Endothelial cell of umbilical vein (primary cell): ENCODE results near the gene TTLL11. TPM values are rescaled to one million over a fixed set of nuclear protein-coding genes. Genes with fewer than 3 reads are reported as not detected.

Source experiments
- BruUV-seq: library from RNA; stranded (reverse); fragments of 400-500 nt; replicated peaks from 2 replicates; lab custom pipeline; 2021; lab: Mats Ljungman, UMichigan
- CTCF ChIA-PET: fragments of 300-600, 350-600 bp; sonication (Branson Sonifier 250); formaldehyde crosslinking; loops from one replicate; lab custom pipeline; 2021; ENCODE audit warnings: antibody characterized with exemption, inconsistent platforms; lab: Charles Lee
- POLR2A ChIA-PET: fragments of 300-600, 350-600 bp; sonication (Branson Sonifier 250); formaldehyde crosslinking; loops from one replicate; lab custom pipeline; 2021; ENCODE audit warnings: antibody characterized with exemption, inconsistent platforms; lab: Charles Lee
- DNase-seq: peaks from one replicate; pipeline ENCODE4 v3.0.0-alpha.2; 2011; ENCODE audit warnings: low read depth, low spot score
- FAIRE-seq: peaks from 2 replicates; lab custom pipeline; 2011; peaks lifted over from hg19 to GRCh38; lab: Jason Lieb, UNC
- H2AFZ ChIP-seq: 2 replicates; pipeline ENCODE4 v1.6.0; 2012; ENCODE audit warnings: low read depth, low read length, control low read depth, inconsistent platforms
- H3K27ac ChIP-seq: 2 replicates; pipeline ENCODE4 v1.5.1; 2011; ENCODE audit warnings: low read depth, mild to moderate bottlenecking, control low read depth, low read length, moderate library complexity; ENCODE audit not compliant: insufficient read depth
- H3K27me3 ChIP-seq, 2 experiments: 2 replicates each; pipeline versions ENCODE4 v1.6.0 to v1.6.1; 2011; ENCODE audit warnings: low read length in 2 of 2, mixed read lengths in 1 of 2; ENCODE audit not compliant: control insufficient read depth in 2 of 2, insufficient read depth in 2 of 2
- H3K36me3 ChIP-seq, 2 experiments: 2 replicates in 1 of 2; 3 replicates in 1 of 2; pipeline ENCODE4 v1.5.1; 2011; ENCODE audit warnings: low read length in 2 of 2, mild to moderate bottlenecking in 1 of 2, moderate library complexity in 1 of 2; ENCODE audit not compliant: control insufficient read depth in 2 of 2, insufficient read depth in 2 of 2; ENCODE audit errors: extremely low read depth in 1 of 2
- H3K4me1 ChIP-seq: 3 replicates; pipeline ENCODE4 v1.5.1; 2011; ENCODE audit warnings: mild to moderate bottlenecking, low read length; ENCODE audit not compliant: control insufficient read depth, insufficient read depth; ENCODE audit errors: extremely low read depth
- H3K4me2 ChIP-seq: 2 replicates; pipeline ENCODE4 v1.6.1; 2011; ENCODE audit warnings: low read length, control low read depth, mixed read lengths; ENCODE audit not compliant: insufficient read depth
- H3K4me3 ChIP-seq, 3 experiments: fragments of 200-600 bp in 1 of 3; sonication (generic), shearing (Covaris generic) in 1 of 3; replicated peaks in 1 of 3; 2 replicates each; pipeline ENCODE4 v1.5.1; 2011 to 2016; ENCODE audit warnings: control low read depth in 3 of 3, low read length in 3 of 3, mild to moderate bottlenecking in 2 of 3, inconsistent platforms in 1 of 3, low read depth in 1 of 3, moderate library complexity in 1 of 3; ENCODE audit not compliant: insufficient read depth in 1 of 3
- H3K79me2 ChIP-seq: 2 replicates; pipeline ENCODE4 v1.6.0; 2012; ENCODE audit warnings: low read length, inconsistent platforms; ENCODE audit not compliant: control insufficient read depth, insufficient read depth
- H3K9ac ChIP-seq: replicated peaks from 2 replicates; pipeline ENCODE3; 2011; ENCODE audit warnings: low read length, control low read depth; ENCODE audit not compliant: insufficient read depth; ENCODE audit errors: extremely low read depth
- H3K9me1 ChIP-seq: replicated peaks from 3 replicates; pipeline ENCODE4 v1.6.0; 2011; ENCODE audit warnings: mild to moderate bottlenecking, low read length; ENCODE audit not compliant: control insufficient read depth, insufficient read depth; ENCODE audit errors: extremely low read depth
- H3K9me3 ChIP-seq: replicated peaks from 2 replicates; pipeline ENCODE4 v1.5.1; 2012; ENCODE audit warnings: low read length, inconsistent platforms; ENCODE audit not compliant: control insufficient read depth, insufficient read depth
- H4K20me1 ChIP-seq: replicated peaks from 2 replicates; pipeline ENCODE3; 2011; ENCODE audit warnings: mild to moderate bottlenecking, low read length; ENCODE audit not compliant: control insufficient read depth, insufficient read depth; ENCODE audit errors: extremely low read depth
- FOS ChIP-seq: IDR thresholded peaks from 2 replicates; pipeline ENCODE4 v1.6.1; 2011; ENCODE audit warnings: mild to moderate bottlenecking, low read length, moderate library complexity, borderline replicate concordance; ENCODE audit not compliant: insufficient read depth
- JUN ChIP-seq: IDR thresholded peaks from 2 replicates; pipeline ENCODE4 v1.6.1; 2011; ENCODE audit warnings: borderline replicate concordance, low read depth; ENCODE audit not compliant: insufficient read length, insufficient read depth
- MYC ChIP-seq: IDR thresholded peaks from one replicate; pipeline ENCODE4 v1.6.1; 2011; ENCODE audit warnings: mild to moderate bottlenecking, low read depth, low read length
- POLR2AphosphoS5 ChIP-seq: IDR thresholded peaks from 2 replicates; pipeline ENCODE4 v1.6.1; 2012; ENCODE audit warnings: low read depth, mild to moderate bottlenecking, control low read depth, low read length, moderate library complexity; ENCODE audit not compliant: insufficient read depth
- dilution Hi-C: fragments of 300-500 bp; cut with MboI; formaldehyde crosslinking; loops from one replicate; pipeline ENCODE4 v1.15.0; 2019; ENCODE audit warnings: low sequenced_read_pairs; ENCODE audit not compliant: extremely low pct_ligation_motif_present
- intact Hi-C: fragments of 100-400 bp; cut with micrococcal nuclease; formaldehyde crosslinking; loops from one replicate; pipeline ENCODE4 v1.10.0; 2022
- polyA plus RNA-seq, 4 experiments: library from polyadenylated mRNA; depleted of rRNA in 3 of 4; stranded (reverse) in 3 of 4; unstranded in 1 of 4; fragments of >200 nt; gene quantifications; 2 replicates each; pipeline versions ENCODE4 v1.2.1 to v1.2.3, GENCODE V29; 2011 to 2012; ENCODE audit warnings: missing spikeins in 1 of 4
- total RNA-seq: library from RNA; stranded (reverse); gene quantifications from 2 replicates; pipeline ENCODE4 v1.2.3, GENCODE V29; 2021
- TF ChIP-seq, protein P1 (sequence below), 2 donors: IDR thresholded peaks; 1 replicate in 1 of 2; 2 replicates in 1 of 2; pipeline ENCODE4 v1.5.1; 2011; ENCODE audit warnings: low read length in 2 of 2, mild to moderate bottlenecking in 2 of 2, moderate library complexity in 2 of 2, control low read depth in 1 of 2, inconsistent platforms in 1 of 2, low read depth in 1 of 2; ENCODE audit not compliant: insufficient read depth in 1 of 2; ENCODE audit errors: extremely low read depth in 1 of 2

TTLL11 gene
- total and polyA plus RNA-seq, 2 donors (not counting 3 experiments of a cell fraction or from before 2014, with no cell fraction given): 4.9 to 5.1 TPM

DNA sequence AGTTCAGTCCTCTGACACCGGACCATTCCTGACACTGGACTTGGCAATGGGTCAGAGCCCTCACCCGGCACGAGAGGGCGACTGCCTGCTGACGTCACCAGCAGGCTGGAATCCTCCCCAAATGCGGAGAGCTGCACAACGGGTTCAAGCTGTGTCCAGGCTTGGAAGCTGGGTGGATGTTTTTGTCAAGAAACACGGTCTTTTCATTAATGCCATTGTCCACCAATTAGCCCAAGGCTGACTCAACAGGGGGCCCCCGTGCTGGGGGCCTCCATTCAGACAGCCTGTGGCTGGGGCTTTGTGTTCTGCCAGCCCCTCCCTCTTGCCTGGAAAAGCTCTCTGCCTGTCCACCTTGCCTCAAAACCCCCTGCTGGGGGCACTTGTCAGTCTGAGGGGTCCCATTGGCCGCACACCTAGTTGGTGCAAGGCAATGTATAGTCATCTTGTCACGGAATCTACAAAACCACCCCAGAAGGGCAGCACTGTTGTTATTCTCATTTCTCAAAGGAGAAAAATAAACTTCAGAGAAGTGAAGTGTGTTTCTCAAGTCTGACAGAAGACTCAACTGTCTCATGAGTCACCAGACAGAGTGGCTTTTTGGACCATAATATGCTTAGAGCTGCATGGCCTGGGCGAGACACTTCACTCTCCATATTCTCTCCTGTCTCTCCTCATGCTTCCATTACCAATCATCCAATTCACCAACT, 41.9 kb upstream of the TTLL11 start:
- Histone ChIP-seq H3K9me3 (no peaks in the 10 kb centered on the region), H3K27ac (no peak overlapping the region), H4K20me1 (no peaks in the 10 kb centered on the region), H3K9me1 (no peaks in the 10 kb centered on the region), H3K79me2 (no peaks in the 10 kb centered on the region), H3K27me3 (no peaks in the 10 kb centered on the region), H3K4me1 (peaks cover 22% of the 10 kb centered on the region), H3K9ac (no peak overlapping the region), H3K4me2 (no peak overlapping the region), H2AFZ (no peak overlapping the region), H3K4me3 (no peak overlapping the region), H3K36me3 (no peaks in the 10 kb centered on the region)
- BruUV-seq: no TSS peak
- CTCF ChIA-PET: interaction anchor here (1.2 to 6.1 kb wide), 8 partner anchors 10 to 215 kb away, joined by 3 to 73 read pairs (median 6); no protein-coding TSS in a partner anchor
- dilution Hi-C loops: no loop called here
- FAIRE-seq: peak; percentile 12
- TF ChIP-seq FOS: peak; percentile 22
- no peak for TF ChIP-seq MYC
- peak; percentile 14 for TF ChIP-seq JUN
- no peak for TF ChIP-seq POLR2AphosphoS5
- TF ChIP-seq, protein P1, sequence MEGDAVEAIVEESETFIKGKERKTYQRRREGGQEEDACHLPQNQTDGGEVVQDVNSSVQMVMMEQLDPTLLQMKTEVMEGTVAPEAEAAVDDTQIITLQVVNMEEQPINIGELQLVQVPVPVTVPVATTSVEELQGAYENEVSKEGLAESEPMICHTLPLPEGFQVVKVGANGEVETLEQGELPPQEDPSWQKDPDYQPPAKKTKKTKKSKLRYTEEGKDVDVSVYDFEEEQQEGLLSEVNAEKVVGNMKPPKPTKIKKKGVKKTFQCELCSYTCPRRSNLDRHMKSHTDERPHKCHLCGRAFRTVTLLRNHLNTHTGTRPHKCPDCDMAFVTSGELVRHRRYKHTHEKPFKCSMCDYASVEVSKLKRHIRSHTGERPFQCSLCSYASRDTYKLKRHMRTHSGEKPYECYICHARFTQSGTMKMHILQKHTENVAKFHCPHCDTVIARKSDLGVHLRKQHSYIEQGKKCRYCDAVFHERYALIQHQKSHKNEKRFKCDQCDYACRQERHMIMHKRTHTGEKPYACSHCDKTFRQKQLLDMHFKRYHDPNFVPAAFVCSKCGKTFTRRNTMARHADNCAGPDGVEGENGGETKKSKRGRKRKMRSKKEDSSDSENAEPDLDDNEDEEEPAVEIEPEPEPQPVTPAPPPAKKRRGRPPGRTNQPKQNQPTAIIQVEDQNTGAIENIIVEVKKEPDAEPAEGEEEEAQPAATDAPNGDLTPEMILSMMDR (IDR thresholded peaks at IDR 0.05; ENCODE audit: extremely low read depth in 1 of 2, insufficient read depth in 1 of 2, low read depth in 1 of 2, low read length in 2 of 2): no peak
- POLR2A ChIA-PET: interaction anchor here (1.2 kb wide), 2 partner anchors 9 to 173 kb away, joined by 3 to 4 read pairs; no protein-coding TSS in a partner anchor
- no peak for DNase-seq
- intact Hi-C loops: no loop called here
